Measurements from ENCODE around the gene IVL.

- no peak for TF ChIP-seq CTCF (conservative IDR thresholded peaks at IDR 0.05; ENCODE audit: low read length)
- TF ChIP-seq EZH2phosphoT487 (IDR thresholded peaks at IDR 0.05; ENCODE audit: borderline replicate concordance), result no peak
Measured at GRCh38 chr1:152879559-152880198, 28.7 kb upstream of the IVL start.
